GM12874 (cell line): ENCODE data around the gene GLOD5.

Experiments
- TF ChIP-seq, protein P1 (sequence below): IDR thresholded peaks from 2 replicates; pipeline ENCODE4 v1.5.1; 2011; ENCODE audit warnings: low read depth, mild to moderate bottlenecking, control low read depth, low read length, moderate library complexity; ENCODE audit not compliant: insufficient read depth

The GLOD5 gene

DNA sequence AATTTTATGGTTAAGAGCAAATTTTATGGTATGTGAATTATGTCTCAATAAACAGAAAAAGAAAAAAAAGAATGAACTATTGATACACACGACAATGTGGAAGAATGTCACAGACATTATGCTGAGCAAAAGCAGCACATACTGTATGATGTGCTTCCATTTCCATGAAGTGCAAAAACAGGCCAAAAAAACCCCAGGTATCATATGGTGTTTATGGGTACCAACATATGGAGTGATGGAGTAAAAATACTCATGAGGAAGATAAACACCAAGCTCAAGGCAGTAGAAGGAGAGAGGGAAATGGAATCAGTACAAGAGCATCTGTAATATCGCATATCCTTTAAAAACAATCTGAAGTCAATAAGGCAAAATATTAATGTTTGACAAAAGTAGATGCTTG lies 20.7 kb downstream of the GLOD5 start:
- TF ChIP-seq, protein P1, sequence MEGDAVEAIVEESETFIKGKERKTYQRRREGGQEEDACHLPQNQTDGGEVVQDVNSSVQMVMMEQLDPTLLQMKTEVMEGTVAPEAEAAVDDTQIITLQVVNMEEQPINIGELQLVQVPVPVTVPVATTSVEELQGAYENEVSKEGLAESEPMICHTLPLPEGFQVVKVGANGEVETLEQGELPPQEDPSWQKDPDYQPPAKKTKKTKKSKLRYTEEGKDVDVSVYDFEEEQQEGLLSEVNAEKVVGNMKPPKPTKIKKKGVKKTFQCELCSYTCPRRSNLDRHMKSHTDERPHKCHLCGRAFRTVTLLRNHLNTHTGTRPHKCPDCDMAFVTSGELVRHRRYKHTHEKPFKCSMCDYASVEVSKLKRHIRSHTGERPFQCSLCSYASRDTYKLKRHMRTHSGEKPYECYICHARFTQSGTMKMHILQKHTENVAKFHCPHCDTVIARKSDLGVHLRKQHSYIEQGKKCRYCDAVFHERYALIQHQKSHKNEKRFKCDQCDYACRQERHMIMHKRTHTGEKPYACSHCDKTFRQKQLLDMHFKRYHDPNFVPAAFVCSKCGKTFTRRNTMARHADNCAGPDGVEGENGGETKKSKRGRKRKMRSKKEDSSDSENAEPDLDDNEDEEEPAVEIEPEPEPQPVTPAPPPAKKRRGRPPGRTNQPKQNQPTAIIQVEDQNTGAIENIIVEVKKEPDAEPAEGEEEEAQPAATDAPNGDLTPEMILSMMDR = no peak

DNA sequence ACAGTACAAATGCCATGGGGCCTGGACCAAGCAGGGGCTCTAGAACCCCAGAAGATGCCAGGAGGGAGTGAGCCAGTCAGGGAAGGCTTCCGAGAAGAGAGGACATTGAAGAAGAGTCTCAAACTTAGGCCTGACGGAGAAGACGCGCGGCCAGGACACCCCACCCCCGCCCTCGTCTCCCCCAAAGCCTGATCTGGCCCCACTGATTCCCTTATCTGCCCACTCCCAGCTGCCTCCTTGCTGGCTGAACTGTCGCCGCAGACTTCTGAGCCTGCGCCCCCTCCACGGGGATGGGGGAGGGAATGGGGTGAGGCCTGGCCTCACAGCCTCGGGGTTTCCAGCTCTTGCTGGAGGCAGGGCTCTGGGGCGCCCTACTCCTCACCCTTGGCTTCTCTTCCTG lies 21.2 kb downstream of the GLOD5 start:
- TF ChIP-seq, protein P1 = no peak

DNA sequence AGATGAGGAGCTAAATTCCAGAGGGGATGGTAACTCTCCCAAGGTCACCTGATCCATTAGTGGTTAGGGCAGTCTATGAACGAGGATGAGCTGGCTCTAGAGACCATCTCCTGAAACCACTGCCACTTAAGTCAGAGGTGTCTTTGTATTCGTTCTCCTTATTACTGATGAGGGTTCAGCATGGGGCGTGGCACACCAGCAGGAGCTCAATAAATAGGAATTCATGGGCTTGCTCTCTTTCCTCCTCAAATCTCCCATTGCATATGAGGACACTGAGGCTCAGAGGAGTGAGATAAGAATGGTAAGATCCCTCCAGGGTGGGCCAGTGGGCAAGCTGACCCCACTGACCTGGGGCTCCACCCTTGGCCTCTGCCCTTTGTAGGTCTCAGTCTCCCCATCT lies 23.2 kb downstream of the GLOD5 start:
- TF ChIP-seq, protein P1 = no peak

DNA sequence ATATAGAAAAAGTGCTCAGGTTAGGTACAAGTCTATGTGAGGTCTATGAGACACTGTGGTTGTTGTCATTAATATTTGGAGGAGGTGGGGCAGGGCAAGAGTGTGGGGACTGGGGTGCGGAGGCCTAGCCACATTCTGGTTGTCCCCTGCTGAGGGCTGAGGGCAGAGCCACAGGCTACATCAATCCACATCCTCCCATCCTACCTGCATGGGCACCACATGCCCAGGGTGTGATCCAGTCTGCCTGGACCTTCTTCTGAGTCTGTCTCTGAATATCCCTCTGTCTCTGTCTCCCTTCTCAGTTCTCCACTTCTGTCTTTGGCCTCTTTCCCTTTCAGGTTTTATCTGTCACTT lies 23.6 kb downstream of the GLOD5 start:
- TF ChIP-seq, protein P1 = no peak

DNA sequence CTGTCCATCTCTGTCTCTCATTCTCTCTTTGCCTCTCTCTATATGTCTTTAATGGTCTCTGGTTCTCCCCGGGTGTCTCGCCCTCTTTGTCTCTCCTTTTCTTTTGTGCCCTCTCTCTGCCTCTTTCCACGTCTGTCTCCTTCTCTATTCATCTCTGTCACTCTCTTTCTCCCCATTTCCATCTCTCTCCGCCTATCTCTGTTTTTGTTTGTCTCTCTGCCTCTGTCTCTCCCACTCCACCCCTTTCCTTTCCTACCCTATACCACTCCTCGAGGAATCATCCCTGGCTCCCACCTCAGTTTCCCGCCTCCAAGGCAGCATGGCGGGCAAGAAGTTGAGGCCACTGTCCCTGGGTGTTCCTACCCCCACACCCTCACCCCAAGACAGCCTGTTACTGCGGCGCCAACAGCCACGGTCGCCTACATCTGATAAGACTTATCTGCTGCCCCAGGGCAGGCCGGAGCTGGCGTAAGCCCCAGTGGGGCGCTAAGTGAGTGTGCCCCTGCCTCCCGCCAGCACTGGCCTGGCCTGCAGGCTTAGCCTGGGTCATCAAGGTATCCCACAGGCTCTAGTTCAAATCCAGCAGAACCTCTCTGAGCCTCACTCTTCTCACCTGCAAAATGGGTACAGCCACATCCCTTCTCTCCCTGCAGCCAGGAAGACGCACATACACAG lies 24.1 kb downstream of the GLOD5 start:
- TF ChIP-seq, protein P1 = no peak

DNA sequence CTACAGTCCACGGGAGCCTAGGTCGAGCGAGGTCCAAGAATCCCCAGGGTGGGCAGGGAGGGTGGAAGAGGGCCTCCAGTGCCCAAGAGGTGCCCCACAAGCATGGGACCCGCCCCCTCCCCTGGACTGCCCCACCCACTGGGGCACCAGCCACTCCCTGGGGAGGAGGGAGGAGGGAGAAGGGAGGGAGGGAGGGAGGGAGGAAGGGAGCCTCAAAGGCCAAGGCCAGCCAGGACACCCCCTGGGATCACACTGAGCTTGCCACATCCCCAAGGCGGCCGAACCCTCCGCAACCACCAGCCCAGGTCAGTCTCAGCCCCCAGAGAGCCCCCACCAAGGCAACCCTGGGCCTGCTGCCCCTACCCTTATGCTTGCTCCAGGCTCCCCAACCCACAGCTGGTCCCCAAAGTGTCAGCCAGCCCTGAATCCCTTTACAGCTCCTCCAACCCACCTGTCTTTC lies 24.8 kb downstream of the GLOD5 start, which contains the start of gene GATA1:
TSS of gene GATA1 (plus strand) at position 250 of the 460 bp plus-strand sequence. CDS start 4,520 bp downstream, outside the sequence.
- TF ChIP-seq, protein P1 = no peak

DNA sequence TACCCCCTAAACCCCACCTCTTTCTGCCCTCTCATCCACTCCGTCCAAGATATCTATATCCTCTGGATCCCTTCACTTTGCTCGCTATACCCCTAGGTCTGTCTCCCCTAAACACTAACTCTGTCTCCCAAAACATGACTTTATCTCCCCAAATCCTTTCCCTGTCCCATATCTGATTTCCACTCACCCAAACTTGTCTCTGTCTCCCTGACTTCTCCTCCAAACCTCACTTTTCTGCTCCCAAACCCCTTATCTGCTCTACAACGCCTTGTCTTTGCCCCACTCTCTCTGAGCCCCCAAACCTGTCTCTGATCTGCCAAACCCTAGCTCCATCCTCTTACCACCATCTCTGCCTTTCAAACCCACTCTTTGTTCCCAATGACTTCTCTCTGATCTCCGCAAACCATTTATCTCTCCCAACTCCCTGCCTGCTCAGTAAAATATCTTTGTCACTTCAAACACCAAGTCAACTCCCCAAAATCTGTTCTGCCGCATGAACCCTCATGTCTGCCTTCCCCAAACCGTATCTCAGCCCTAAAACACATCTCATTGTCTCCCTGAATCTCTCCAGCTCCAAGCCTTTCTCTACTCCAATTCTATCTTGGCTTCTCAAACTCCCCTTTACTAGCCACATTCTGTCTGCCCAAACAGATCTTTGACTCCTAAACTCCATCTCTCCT lies 25.4 kb downstream of the GLOD5 start:
- TF ChIP-seq, protein P1 = no peak
